GM23338 (cell line): ENCODE results near the gene FAM13B. TPM values are rescaled to one million over a fixed set of nuclear protein-coding genes. Genes with fewer than 3 reads are reported as not detected.

Experiments
- ATAC-seq: fragments of 200-7000 bp; cut with Tn5 transposase; 3 replicates; pipeline ENCODE4 v1.9.1; 2020
- DNase-seq: peaks from one replicate; pipeline ENCODE4 v3.0.0-alpha.2; 2015; ENCODE audit warnings: low spot score
- H2AFZ ChIP-seq: fragments of 200-600 bp; sonication (generic); 2 replicates; pipeline ENCODE4 v1.8.0; 2016; ENCODE audit warnings: antibody characterized with exemption, mild to moderate bottlenecking, moderate library complexity
- H3F3A ChIP-seq: fragments of 200-600 bp; sonication (generic); replicated peaks from 2 replicates; pipeline ENCODE4 v1.8.0; 2017; ENCODE audit warnings: antibody characterized with exemption, mixed run types, low read depth
- H3K27ac ChIP-seq: fragments of 200-600 bp; sonication (generic); 2 replicates; pipeline ENCODE4 v1.6.1; 2016; ENCODE audit warnings: low read depth
- H3K27me3 ChIP-seq: fragments of 200-600 bp; sonication (generic); 2 replicates; pipeline ENCODE4 v1.8.0; 2016; ENCODE audit warnings: mild to moderate bottlenecking, mixed run types, moderate library complexity; ENCODE audit not compliant: insufficient read depth
- H3K36me3 ChIP-seq: fragments of 200-600 bp; sonication (generic); 2 replicates; pipeline ENCODE4 v1.8.0; 2016; ENCODE audit warnings: mild to moderate bottlenecking; ENCODE audit not compliant: insufficient read depth
- H3K4me1 ChIP-seq: fragments of 200-600 bp; sonication (generic); 2 replicates; pipeline ENCODE4 v1.8.0; 2016; ENCODE audit warnings: mild to moderate bottlenecking, moderate library complexity; ENCODE audit not compliant: insufficient read depth
- H3K4me2 ChIP-seq: fragments of 200-600 bp; sonication (generic); 2 replicates; pipeline ENCODE4 v1.7.1; 2017; ENCODE audit warnings: mixed run types
- H3K4me3 ChIP-seq: fragments of 200-600 bp; sonication (generic); 2 replicates; pipeline ENCODE4 v1.6.1; 2016; ENCODE audit warnings: mixed run types
- H3K79me2 ChIP-seq: fragments of 200-600 bp; sonication (generic); replicated peaks from 2 replicates; pipeline ENCODE4 v1.8.0; 2017; ENCODE audit warnings: mild to moderate bottlenecking; ENCODE audit not compliant: insufficient read depth
- H3K9me2 ChIP-seq: fragments of 200-600 bp; sonication (generic); 2 replicates; pipeline ENCODE4 v1.8.0; 2017; ENCODE audit not compliant: insufficient read depth
- H4K20me1 ChIP-seq: fragments of 200-600 bp; sonication (generic); replicated peaks from 2 replicates; pipeline ENCODE4 v1.8.0; 2017; ENCODE audit warnings: mild to moderate bottlenecking; ENCODE audit not compliant: insufficient read depth
- H3K27ac Mint-ChIP-seq: 2 replicates; pipeline ENCODE4 v1.8.0; 2020; ENCODE audit warnings: inconsistent platforms, mild to moderate bottlenecking, moderate library complexity, mixed read lengths
- H3K27me3 Mint-ChIP-seq: 3 replicates; pipeline ENCODE4 v1.8.0; 2022; ENCODE audit warnings: low read depth, mild to moderate bottlenecking, moderate library complexity, mixed read lengths, inconsistent platforms; ENCODE audit not compliant: insufficient read depth, poor library complexity
- H3K36me3 Mint-ChIP-seq: 3 replicates; pipeline ENCODE4 v1.8.0; 2021; ENCODE audit warnings: low read depth, mild to moderate bottlenecking, inconsistent platforms, moderate library complexity, mixed read lengths
- H3K4me1 Mint-ChIP-seq: 3 replicates; pipeline ENCODE4 v1.8.0; 2020; ENCODE audit warnings: mild to moderate bottlenecking, inconsistent platforms, mixed read lengths
- H3K4me3 Mint-ChIP-seq: 3 replicates; pipeline ENCODE4 v1.8.0; 2021; ENCODE audit warnings: moderate library complexity, mild to moderate bottlenecking, inconsistent platforms, mixed read lengths
- H3K9me3 Mint-ChIP-seq: 3 replicates; pipeline ENCODE4 v1.8.0; 2020; ENCODE audit warnings: moderate library complexity, mild to moderate bottlenecking, inconsistent platforms, mixed read lengths
- CREB1 ChIP-seq: fragments of 250-450 bp; sonication (Bioruptor Pico); IDR thresholded peaks from 2 replicates; pipeline ENCODE4 v1.5.0; 2020; ENCODE audit warnings: low read depth, mild to moderate bottlenecking, moderate library complexity
- EZH2 ChIP-seq: fragments of 200-600 bp; sonication (generic); IDR thresholded peaks from one replicate; pipeline ENCODE4 v1.8.0; 2017; ENCODE audit warnings: antibody characterized with exemption, mild to moderate bottlenecking, low read depth; ENCODE audit not compliant: unreplicated experiment
- EZH2phosphoT487 ChIP-seq: fragments of 200-600 bp; sonication (generic); IDR thresholded peaks from one replicate; pipeline ENCODE4 v1.8.1; 2018; ENCODE audit warnings: antibody characterized with exemption; ENCODE audit not compliant: unreplicated experiment
- JUNB ChIP-seq: IDR thresholded peaks from one replicate; pipeline ENCODE4 v1.6.1; 2016; ENCODE audit warnings: antibody characterized with exemption; ENCODE audit not compliant: unreplicated experiment
- NANOG ChIP-seq: IDR thresholded peaks from 2 replicates; pipeline ENCODE4 v1.6.1; 2016; ENCODE audit warnings: antibody characterized with exemption, borderline replicate concordance
- POLR2AphosphoS5 ChIP-seq: IDR thresholded peaks from 2 replicates; pipeline ENCODE4 v1.6.1; 2016; ENCODE audit warnings: antibody characterized with exemption, low read depth
- STAT1 ChIP-seq: IDR thresholded peaks from one replicate; pipeline ENCODE4 v1.6.1; 2016; ENCODE audit warnings: antibody characterized with exemption; ENCODE audit not compliant: unreplicated experiment
- ZNF114 ChIP-seq: fragments of 250-450 bp; sonication (Bioruptor Pico); IDR thresholded peaks from 2 replicates; pipeline ENCODE4 v1.5.0; 2020; ENCODE audit warnings: mild to moderate bottlenecking, moderate library complexity
- ZNF331 ChIP-seq: fragments of 250-450 bp; sonication (Bioruptor Pico); IDR thresholded peaks from 2 replicates; pipeline ENCODE4 v1.5.0; 2020; ENCODE audit warnings: low read depth, mild to moderate bottlenecking, moderate library complexity
- polyA plus RNA-seq: library from polyadenylated mRNA; unstranded; fragments of >200 nt; fragmentation: Nextera tagmentation; extraction: Ambion mirVana; gene quantifications from 2 replicates; pipeline ENCODE4 v1.2.1, GENCODE V29; 2016
- total RNA-seq: library from RNA; depleted of rRNA; stranded (reverse); fragments of >200 nt; shearing (Covaris generic); gene quantifications from 2 replicates; pipeline ENCODE4 v1.2.3, GENCODE V29; 2014
- TF ChIP-seq, protein P1 (sequence below), 2 experiments: fragments of 200-600 bp in 1 of 2; sonication (generic) in 1 of 2; conservative IDR thresholded peaks; 2 replicates each; pipeline versions ENCODE4 v1.5.1 to v1.6.1; 2016 to 2017; ENCODE audit warnings: antibody characterized with exemption in 2 of 2, low read depth in 2 of 2, mild to moderate bottlenecking in 2 of 2, moderate library complexity in 1 of 2
- TF ChIP-seq, protein P2 (sequence below): fragments of 250-450 bp; sonication (Bioruptor Pico); IDR thresholded peaks from 2 replicates; pipeline ENCODE4 v1.5.0; 2020; ENCODE audit warnings: mild to moderate bottlenecking, moderate library complexity
- TF ChIP-seq, protein P3 (sequence below): IDR thresholded peaks from one replicate; pipeline ENCODE4 v1.6.1; 2018; ENCODE audit warnings: antibody characterized with exemption; ENCODE audit not compliant: unreplicated experiment
- TF ChIP-seq, protein P4 (sequence below): IDR thresholded peaks from 2 replicates; pipeline ENCODE4 v1.6.1; 2016; ENCODE audit warnings: antibody characterized with exemption

FAM13B gene
- total and polyA plus RNA-seq, 2 experiments from 2014 or later, result 12.9 to 30.2 TPM

DNA sequence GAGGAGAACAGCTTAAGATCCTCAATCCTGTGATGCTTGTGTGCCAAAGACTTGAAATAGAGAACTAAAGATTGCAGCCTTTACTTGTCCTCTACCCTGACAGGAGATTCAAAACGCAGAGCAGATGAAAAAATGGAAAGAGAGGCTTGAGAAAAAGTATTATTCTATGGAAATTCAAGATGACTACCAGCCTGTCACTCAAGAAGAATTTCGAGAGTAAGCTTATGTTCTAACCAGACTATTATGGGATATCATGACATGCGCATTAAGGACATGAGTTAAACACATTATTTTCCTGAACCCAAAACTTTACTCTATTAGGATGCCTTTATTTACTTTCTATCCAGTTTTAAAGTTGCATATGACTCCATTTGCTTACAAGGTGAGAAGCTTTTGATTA is 97.2 kb downstream of the FAM13B start:
- Histone ChIP-seq H3K36me3 (peaks cover 13% of the 10 kb centered on the region; the same call in 1 of the 2 replicates), H3K27ac (no peak overlapping the region), H3K79me2 (no peaks in the 10 kb centered on the region), H3K4me2 (no peak overlapping the region), H2AFZ (no peak overlapping the region), H3F3A (no peaks in the 10 kb centered on the region), H3K27me3 (no peaks in the 10 kb centered on the region), H3K4me1 (no peaks in the 10 kb centered on the region), H3K9me2 (no peaks in the 10 kb centered on the region), H4K20me1 (no peaks in the 10 kb centered on the region), H3K4me3 (no peak overlapping the region)
- Mint-ChIP-seq H3K36me3 (peaks cover 23% of the 10 kb centered on the region; the same call in 2 of the 3 replicates), H3K4me1 (no peaks in the 10 kb centered on the region), H3K4me3 (no peak overlapping the region), H3K9me3 (no peaks in the 10 kb centered on the region), H3K27me3 (peaks cover 3% of the 10 kb centered on the region), H3K27ac (no peak overlapping the region)
- ATAC-seq (no peak), DNase-seq (no peak)
- TF ChIP-seq, protein P1, sequence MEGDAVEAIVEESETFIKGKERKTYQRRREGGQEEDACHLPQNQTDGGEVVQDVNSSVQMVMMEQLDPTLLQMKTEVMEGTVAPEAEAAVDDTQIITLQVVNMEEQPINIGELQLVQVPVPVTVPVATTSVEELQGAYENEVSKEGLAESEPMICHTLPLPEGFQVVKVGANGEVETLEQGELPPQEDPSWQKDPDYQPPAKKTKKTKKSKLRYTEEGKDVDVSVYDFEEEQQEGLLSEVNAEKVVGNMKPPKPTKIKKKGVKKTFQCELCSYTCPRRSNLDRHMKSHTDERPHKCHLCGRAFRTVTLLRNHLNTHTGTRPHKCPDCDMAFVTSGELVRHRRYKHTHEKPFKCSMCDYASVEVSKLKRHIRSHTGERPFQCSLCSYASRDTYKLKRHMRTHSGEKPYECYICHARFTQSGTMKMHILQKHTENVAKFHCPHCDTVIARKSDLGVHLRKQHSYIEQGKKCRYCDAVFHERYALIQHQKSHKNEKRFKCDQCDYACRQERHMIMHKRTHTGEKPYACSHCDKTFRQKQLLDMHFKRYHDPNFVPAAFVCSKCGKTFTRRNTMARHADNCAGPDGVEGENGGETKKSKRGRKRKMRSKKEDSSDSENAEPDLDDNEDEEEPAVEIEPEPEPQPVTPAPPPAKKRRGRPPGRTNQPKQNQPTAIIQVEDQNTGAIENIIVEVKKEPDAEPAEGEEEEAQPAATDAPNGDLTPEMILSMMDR (conservative IDR thresholded peaks at IDR 0.05; ENCODE audit: low read depth in 2 of 2), result no peak
- TF ChIP-seq ZNF114 (no peak), EZH2 (no peak), ZNF331 (CRISPR knock-in tag) (no peak), STAT1 (no peak), NANOG (no peak), JUNB (no peak), CREB1 (CRISPR knock-in tag) (no peak), EZH2phosphoT487 (no peak), POLR2AphosphoS5 (no peak)
- TF ChIP-seq, protein P2, sequence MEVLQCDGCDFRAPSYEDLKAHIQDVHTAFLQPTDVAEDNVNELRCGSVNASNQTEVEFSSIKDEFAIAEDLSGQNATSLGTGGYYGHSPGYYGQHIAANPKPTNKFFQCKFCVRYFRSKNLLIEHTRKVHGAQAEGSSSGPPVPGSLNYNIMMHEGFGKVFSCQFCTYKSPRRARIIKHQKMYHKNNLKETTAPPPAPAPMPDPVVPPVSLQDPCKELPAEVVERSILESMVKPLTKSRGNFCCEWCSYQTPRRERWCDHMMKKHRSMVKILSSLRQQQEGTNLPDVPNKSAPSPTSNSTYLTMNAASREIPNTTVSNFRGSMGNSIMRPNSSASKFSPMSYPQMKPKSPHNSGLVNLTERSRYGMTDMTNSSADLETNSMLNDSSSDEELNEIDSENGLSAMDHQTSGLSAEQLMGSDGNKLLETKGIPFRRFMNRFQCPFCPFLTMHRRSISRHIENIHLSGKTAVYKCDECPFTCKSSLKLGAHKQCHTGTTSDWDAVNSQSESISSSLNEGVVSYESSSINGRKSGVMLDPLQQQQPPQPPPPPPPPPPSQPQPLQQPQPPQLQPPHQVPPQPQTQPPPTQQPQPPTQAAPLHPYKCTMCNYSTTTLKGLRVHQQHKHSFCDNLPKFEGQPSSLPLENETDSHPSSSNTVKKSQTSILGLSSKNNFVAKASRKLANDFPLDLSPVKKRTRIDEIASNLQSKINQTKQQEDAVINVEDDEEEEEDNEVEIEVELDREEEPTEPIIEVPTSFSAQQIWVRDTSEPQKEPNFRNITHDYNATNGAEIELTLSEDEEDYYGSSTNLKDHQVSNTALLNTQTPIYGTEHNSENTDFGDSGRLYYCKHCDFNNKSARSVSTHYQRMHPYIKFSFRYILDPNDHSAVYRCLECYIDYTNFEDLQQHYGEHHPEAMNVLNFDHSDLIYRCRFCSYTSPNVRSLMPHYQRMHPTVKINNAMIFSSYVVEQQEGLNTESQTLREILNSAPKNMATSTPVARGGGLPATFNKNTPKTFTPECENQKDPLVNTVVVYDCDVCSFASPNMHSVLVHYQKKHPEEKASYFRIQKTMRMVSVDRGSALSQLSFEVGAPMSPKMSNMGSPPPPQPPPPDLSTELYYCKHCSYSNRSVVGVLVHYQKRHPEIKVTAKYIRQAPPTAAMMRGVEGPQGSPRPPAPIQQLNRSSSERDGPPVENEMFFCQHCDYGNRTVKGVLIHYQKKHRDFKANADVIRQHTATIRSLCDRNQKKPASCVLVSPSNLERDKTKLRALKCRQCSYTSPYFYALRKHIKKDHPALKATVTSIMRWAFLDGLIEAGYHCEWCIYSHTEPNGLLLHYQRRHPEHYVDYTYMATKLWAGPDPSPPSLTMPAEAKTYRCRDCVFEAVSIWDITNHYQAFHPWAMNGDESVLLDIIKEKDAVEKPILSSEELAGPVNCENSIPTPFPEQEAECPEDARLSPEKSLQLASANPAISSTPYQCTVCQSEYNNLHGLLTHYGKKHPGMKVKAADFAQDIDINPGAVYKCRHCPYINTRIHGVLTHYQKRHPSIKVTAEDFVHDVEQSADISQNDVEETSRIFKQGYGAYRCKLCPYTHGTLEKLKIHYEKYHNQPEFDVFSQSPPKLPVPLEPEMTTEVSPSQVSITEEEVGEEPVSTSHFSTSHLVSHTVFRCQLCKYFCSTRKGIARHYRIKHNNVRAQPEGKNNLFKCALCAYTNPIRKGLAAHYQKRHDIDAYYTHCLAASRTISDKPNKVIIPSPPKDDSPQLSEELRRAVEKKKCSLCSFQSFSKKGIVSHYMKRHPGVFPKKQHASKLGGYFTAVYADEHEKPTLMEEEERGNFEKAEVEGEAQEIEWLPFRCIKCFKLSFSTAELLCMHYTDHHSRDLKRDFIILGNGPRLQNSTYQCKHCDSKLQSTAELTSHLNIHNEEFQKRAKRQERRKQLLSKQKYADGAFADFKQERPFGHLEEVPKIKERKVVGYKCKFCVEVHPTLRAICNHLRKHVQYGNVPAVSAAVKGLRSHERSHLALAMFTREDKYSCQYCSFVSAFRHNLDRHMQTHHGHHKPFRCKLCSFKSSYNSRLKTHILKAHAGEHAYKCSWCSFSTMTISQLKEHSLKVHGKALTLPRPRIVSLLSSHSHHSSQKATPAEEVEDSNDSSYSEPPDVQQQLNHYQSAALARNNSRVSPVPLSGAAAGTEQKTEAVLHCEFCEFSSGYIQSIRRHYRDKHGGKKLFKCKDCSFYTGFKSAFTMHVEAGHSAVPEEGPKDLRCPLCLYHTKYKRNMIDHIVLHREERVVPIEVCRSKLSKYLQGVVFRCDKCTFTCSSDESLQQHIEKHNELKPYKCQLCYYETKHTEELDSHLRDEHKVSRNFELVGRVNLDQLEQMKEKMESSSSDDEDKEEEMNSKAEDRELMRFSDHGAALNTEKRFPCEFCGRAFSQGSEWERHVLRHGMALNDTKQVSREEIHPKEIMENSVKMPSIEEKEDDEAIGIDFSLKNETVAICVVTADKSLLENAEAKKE (CRISPR knock-in tag), result no peak
- TF ChIP-seq, protein P3, sequence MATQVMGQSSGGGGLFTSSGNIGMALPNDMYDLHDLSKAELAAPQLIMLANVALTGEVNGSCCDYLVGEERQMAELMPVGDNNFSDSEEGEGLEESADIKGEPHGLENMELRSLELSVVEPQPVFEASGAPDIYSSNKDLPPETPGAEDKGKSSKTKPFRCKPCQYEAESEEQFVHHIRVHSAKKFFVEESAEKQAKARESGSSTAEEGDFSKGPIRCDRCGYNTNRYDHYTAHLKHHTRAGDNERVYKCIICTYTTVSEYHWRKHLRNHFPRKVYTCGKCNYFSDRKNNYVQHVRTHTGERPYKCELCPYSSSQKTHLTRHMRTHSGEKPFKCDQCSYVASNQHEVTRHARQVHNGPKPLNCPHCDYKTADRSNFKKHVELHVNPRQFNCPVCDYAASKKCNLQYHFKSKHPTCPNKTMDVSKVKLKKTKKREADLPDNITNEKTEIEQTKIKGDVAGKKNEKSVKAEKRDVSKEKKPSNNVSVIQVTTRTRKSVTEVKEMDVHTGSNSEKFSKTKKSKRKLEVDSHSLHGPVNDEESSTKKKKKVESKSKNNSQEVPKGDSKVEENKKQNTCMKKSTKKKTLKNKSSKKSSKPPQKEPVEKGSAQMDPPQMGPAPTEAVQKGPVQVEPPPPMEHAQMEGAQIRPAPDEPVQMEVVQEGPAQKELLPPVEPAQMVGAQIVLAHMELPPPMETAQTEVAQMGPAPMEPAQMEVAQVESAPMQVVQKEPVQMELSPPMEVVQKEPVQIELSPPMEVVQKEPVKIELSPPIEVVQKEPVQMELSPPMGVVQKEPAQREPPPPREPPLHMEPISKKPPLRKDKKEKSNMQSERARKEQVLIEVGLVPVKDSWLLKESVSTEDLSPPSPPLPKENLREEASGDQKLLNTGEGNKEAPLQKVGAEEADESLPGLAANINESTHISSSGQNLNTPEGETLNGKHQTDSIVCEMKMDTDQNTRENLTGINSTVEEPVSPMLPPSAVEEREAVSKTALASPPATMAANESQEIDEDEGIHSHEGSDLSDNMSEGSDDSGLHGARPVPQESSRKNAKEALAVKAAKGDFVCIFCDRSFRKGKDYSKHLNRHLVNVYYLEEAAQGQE, result no peak
- TF ChIP-seq, protein P4, sequence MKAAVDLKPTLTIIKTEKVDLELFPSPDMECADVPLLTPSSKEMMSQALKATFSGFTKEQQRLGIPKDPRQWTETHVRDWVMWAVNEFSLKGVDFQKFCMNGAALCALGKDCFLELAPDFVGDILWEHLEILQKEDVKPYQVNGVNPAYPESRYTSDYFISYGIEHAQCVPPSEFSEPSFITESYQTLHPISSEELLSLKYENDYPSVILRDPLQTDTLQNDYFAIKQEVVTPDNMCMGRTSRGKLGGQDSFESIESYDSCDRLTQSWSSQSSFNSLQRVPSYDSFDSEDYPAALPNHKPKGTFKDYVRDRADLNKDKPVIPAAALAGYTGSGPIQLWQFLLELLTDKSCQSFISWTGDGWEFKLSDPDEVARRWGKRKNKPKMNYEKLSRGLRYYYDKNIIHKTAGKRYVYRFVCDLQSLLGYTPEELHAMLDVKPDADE, result no peak
